GM23338 (cell line): ENCODE data around the gene EDARADD. TPM values are rescaled to one million over a fixed set of nuclear protein-coding genes. Genes with fewer than 3 reads are reported as not detected.

Experiments
- ATAC-seq: fragments of 200-7000 bp; cut with Tn5 transposase; 3 replicates; pipeline ENCODE4 v1.9.1; 2020
- DNase-seq: peaks from one replicate; pipeline ENCODE4 v3.0.0-alpha.2; 2015; ENCODE audit warnings: low spot score
- H2AFZ ChIP-seq: fragments of 200-600 bp; sonication (generic); 2 replicates; pipeline ENCODE4 v1.8.0; 2016; ENCODE audit warnings: antibody characterized with exemption, mild to moderate bottlenecking, moderate library complexity
- H3F3A ChIP-seq: fragments of 200-600 bp; sonication (generic); replicated peaks from 2 replicates; pipeline ENCODE4 v1.8.0; 2017; ENCODE audit warnings: antibody characterized with exemption, mixed run types, low read depth
- H3K27ac ChIP-seq: fragments of 200-600 bp; sonication (generic); 2 replicates; pipeline ENCODE4 v1.6.1; 2016; ENCODE audit warnings: low read depth
- H3K27me3 ChIP-seq: fragments of 200-600 bp; sonication (generic); 2 replicates; pipeline ENCODE4 v1.8.0; 2016; ENCODE audit warnings: mild to moderate bottlenecking, mixed run types, moderate library complexity; ENCODE audit not compliant: insufficient read depth
- H3K36me3 ChIP-seq: fragments of 200-600 bp; sonication (generic); 2 replicates; pipeline ENCODE4 v1.8.0; 2016; ENCODE audit warnings: mild to moderate bottlenecking; ENCODE audit not compliant: insufficient read depth
- H3K4me1 ChIP-seq: fragments of 200-600 bp; sonication (generic); 2 replicates; pipeline ENCODE4 v1.8.0; 2016; ENCODE audit warnings: mild to moderate bottlenecking, moderate library complexity; ENCODE audit not compliant: insufficient read depth
- H3K4me2 ChIP-seq: fragments of 200-600 bp; sonication (generic); 2 replicates; pipeline ENCODE4 v1.7.1; 2017; ENCODE audit warnings: mixed run types
- H3K4me3 ChIP-seq: fragments of 200-600 bp; sonication (generic); 2 replicates; pipeline ENCODE4 v1.6.1; 2016; ENCODE audit warnings: mixed run types
- H3K79me2 ChIP-seq: fragments of 200-600 bp; sonication (generic); replicated peaks from 2 replicates; pipeline ENCODE4 v1.8.0; 2017; ENCODE audit warnings: mild to moderate bottlenecking; ENCODE audit not compliant: insufficient read depth
- H3K9me2 ChIP-seq: fragments of 200-600 bp; sonication (generic); 2 replicates; pipeline ENCODE4 v1.8.0; 2017; ENCODE audit not compliant: insufficient read depth
- H4K20me1 ChIP-seq: fragments of 200-600 bp; sonication (generic); replicated peaks from 2 replicates; pipeline ENCODE4 v1.8.0; 2017; ENCODE audit warnings: mild to moderate bottlenecking; ENCODE audit not compliant: insufficient read depth
- H3K27ac Mint-ChIP-seq: 2 replicates; pipeline ENCODE4 v1.8.0; 2020; ENCODE audit warnings: inconsistent platforms, mild to moderate bottlenecking, moderate library complexity, mixed read lengths
- H3K27me3 Mint-ChIP-seq: 3 replicates; pipeline ENCODE4 v1.8.0; 2022; ENCODE audit warnings: low read depth, mild to moderate bottlenecking, moderate library complexity, mixed read lengths, inconsistent platforms; ENCODE audit not compliant: insufficient read depth, poor library complexity
- H3K36me3 Mint-ChIP-seq: 3 replicates; pipeline ENCODE4 v1.8.0; 2021; ENCODE audit warnings: low read depth, mild to moderate bottlenecking, inconsistent platforms, moderate library complexity, mixed read lengths
- H3K4me1 Mint-ChIP-seq: 3 replicates; pipeline ENCODE4 v1.8.0; 2020; ENCODE audit warnings: mild to moderate bottlenecking, inconsistent platforms, mixed read lengths
- H3K4me3 Mint-ChIP-seq: 3 replicates; pipeline ENCODE4 v1.8.0; 2021; ENCODE audit warnings: moderate library complexity, mild to moderate bottlenecking, inconsistent platforms, mixed read lengths
- H3K9me3 Mint-ChIP-seq: 3 replicates; pipeline ENCODE4 v1.8.0; 2020; ENCODE audit warnings: moderate library complexity, mild to moderate bottlenecking, inconsistent platforms, mixed read lengths
- CREB1 ChIP-seq: fragments of 250-450 bp; sonication (Bioruptor Pico); IDR thresholded peaks from 2 replicates; pipeline ENCODE4 v1.5.0; 2020; ENCODE audit warnings: low read depth, mild to moderate bottlenecking, moderate library complexity
- EZH2phosphoT487 ChIP-seq: fragments of 200-600 bp; sonication (generic); IDR thresholded peaks from one replicate; pipeline ENCODE4 v1.8.1; 2018; ENCODE audit warnings: antibody characterized with exemption; ENCODE audit not compliant: unreplicated experiment
- JUNB ChIP-seq: IDR thresholded peaks from one replicate; pipeline ENCODE4 v1.6.1; 2016; ENCODE audit warnings: antibody characterized with exemption; ENCODE audit not compliant: unreplicated experiment
- NANOG ChIP-seq: IDR thresholded peaks from 2 replicates; pipeline ENCODE4 v1.6.1; 2016; ENCODE audit warnings: antibody characterized with exemption, borderline replicate concordance
- STAT1 ChIP-seq: IDR thresholded peaks from one replicate; pipeline ENCODE4 v1.6.1; 2016; ENCODE audit warnings: antibody characterized with exemption; ENCODE audit not compliant: unreplicated experiment
- ZNF114 ChIP-seq: fragments of 250-450 bp; sonication (Bioruptor Pico); IDR thresholded peaks from 2 replicates; pipeline ENCODE4 v1.5.0; 2020; ENCODE audit warnings: mild to moderate bottlenecking, moderate library complexity
- ZNF331 ChIP-seq: fragments of 250-450 bp; sonication (Bioruptor Pico); IDR thresholded peaks from 2 replicates; pipeline ENCODE4 v1.5.0; 2020; ENCODE audit warnings: low read depth, mild to moderate bottlenecking, moderate library complexity
- polyA plus RNA-seq: library from polyadenylated mRNA; unstranded; fragments of >200 nt; fragmentation: Nextera tagmentation; extraction: Ambion mirVana; gene quantifications from 2 replicates; pipeline ENCODE4 v1.2.1, GENCODE V29; 2016
- total RNA-seq: library from RNA; depleted of rRNA; stranded (reverse); fragments of >200 nt; shearing (Covaris generic); gene quantifications from 2 replicates; pipeline ENCODE4 v1.2.3, GENCODE V29; 2014
- TF ChIP-seq, protein P1 (sequence below): IDR thresholded peaks from one replicate; pipeline ENCODE4 v1.6.1; 2018; ENCODE audit warnings: antibody characterized with exemption; ENCODE audit not compliant: unreplicated experiment
- TF ChIP-seq, protein P2 (sequence below): IDR thresholded peaks from 2 replicates; pipeline ENCODE4 v1.6.1; 2016; ENCODE audit warnings: antibody characterized with exemption
- TF ChIP-seq, protein P3 (sequence below): fragments of 250-450 bp; sonication (Bioruptor Pico); IDR thresholded peaks from 2 replicates; pipeline ENCODE4 v1.5.0; 2020; ENCODE audit warnings: mild to moderate bottlenecking, moderate library complexity
- TF ChIP-seq, protein P4 (sequence below), 2 experiments: fragments of 200-600 bp in 1 of 2; sonication (generic) in 1 of 2; conservative IDR thresholded peaks; 2 replicates each; pipeline versions ENCODE4 v1.5.1 to v1.6.1; 2016 to 2017; ENCODE audit warnings: antibody characterized with exemption in 2 of 2, low read depth in 2 of 2, mild to moderate bottlenecking in 2 of 2, moderate library complexity in 1 of 2

The EDARADD gene
- total and polyA plus RNA-seq, 2 experiments from 2014 or later = 3.7 to 4.4 TPM

DNA sequence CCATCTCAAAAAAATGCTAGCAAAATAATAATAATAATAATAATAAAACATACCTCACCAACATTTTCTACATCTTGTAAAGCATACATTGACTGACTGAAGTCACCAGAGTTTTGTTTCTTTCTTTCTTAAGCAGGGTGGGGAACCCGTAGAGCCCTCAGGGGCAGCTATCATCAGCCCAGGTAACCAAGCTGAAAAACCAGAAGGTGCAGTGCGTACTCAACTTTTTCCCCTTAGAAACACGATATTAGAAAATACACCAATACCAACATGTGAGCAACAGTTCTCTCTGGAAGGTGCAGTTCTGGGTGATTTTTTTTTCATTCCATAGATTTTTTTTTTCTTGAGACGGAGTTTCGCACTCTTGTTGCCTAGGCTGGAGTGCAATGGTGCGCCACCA lies 75.4 kb downstream of the EDARADD start (continued):
- TF ChIP-seq, protein P1, sequence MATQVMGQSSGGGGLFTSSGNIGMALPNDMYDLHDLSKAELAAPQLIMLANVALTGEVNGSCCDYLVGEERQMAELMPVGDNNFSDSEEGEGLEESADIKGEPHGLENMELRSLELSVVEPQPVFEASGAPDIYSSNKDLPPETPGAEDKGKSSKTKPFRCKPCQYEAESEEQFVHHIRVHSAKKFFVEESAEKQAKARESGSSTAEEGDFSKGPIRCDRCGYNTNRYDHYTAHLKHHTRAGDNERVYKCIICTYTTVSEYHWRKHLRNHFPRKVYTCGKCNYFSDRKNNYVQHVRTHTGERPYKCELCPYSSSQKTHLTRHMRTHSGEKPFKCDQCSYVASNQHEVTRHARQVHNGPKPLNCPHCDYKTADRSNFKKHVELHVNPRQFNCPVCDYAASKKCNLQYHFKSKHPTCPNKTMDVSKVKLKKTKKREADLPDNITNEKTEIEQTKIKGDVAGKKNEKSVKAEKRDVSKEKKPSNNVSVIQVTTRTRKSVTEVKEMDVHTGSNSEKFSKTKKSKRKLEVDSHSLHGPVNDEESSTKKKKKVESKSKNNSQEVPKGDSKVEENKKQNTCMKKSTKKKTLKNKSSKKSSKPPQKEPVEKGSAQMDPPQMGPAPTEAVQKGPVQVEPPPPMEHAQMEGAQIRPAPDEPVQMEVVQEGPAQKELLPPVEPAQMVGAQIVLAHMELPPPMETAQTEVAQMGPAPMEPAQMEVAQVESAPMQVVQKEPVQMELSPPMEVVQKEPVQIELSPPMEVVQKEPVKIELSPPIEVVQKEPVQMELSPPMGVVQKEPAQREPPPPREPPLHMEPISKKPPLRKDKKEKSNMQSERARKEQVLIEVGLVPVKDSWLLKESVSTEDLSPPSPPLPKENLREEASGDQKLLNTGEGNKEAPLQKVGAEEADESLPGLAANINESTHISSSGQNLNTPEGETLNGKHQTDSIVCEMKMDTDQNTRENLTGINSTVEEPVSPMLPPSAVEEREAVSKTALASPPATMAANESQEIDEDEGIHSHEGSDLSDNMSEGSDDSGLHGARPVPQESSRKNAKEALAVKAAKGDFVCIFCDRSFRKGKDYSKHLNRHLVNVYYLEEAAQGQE = no peak
- no peak for TF ChIP-seq EZH2phosphoT487
- no peak for TF ChIP-seq CREB1 (CRISPR knock-in tag)
- no peak for TF ChIP-seq STAT1
- TF ChIP-seq, protein P2, sequence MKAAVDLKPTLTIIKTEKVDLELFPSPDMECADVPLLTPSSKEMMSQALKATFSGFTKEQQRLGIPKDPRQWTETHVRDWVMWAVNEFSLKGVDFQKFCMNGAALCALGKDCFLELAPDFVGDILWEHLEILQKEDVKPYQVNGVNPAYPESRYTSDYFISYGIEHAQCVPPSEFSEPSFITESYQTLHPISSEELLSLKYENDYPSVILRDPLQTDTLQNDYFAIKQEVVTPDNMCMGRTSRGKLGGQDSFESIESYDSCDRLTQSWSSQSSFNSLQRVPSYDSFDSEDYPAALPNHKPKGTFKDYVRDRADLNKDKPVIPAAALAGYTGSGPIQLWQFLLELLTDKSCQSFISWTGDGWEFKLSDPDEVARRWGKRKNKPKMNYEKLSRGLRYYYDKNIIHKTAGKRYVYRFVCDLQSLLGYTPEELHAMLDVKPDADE = no peak

DNA sequence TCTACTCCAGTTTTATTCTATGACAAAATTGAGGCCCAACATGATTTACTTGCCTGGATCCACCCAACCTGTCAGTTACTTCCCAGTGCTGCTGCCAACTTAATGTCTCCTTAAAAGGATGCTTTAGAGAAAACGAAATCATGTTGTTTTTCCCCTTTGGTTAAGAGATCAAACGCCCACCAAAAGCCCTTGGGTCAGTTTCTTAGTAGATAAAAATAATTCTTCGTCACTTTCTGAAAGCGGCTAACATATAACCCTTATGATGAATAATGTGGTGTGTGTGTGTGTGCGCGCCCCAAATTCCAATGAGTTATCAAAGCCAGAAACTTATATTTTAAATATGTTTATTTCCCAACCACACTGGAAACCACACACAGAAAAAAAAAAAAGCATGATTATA lies 77.0 kb downstream of the EDARADD start:
- H3K4me3 Mint-ChIP-seq = no peak overlapping the region
- H3K36me3 Mint-ChIP-seq = no peaks in the 10 kb centered on the region; the same call in 2 of the 3 replicates
- no peak overlapping the region for H3K4me3 ChIP-seq
- H3K9me2 ChIP-seq = no peaks in the 10 kb centered on the region
- H3K27me3 ChIP-seq = no peaks in the 10 kb centered on the region
- no peaks in the 10 kb centered on the region for H3K36me3 ChIP-seq
- peaks cover 30% of the 10 kb centered on the region for H3K4me1 Mint-ChIP-seq
- no peak overlapping the region for H2AFZ ChIP-seq
- no peak for DNase-seq
- H3K27ac ChIP-seq = no peak overlapping the region
- no peak for ATAC-seq
- H3K27me3 Mint-ChIP-seq = peaks cover 1% of the 10 kb centered on the region
- H3K4me1 ChIP-seq = peaks cover 6% of the 10 kb centered on the region; the same call in 1 of the 2 replicates
- H3K79me2 ChIP-seq = no peaks in the 10 kb centered on the region
- no peak overlapping the region for H3K27ac Mint-ChIP-seq
- TF ChIP-seq, protein P2 = no peak
- no peak for TF ChIP-seq ZNF331 (CRISPR knock-in tag)
- TF ChIP-seq, protein P3, sequence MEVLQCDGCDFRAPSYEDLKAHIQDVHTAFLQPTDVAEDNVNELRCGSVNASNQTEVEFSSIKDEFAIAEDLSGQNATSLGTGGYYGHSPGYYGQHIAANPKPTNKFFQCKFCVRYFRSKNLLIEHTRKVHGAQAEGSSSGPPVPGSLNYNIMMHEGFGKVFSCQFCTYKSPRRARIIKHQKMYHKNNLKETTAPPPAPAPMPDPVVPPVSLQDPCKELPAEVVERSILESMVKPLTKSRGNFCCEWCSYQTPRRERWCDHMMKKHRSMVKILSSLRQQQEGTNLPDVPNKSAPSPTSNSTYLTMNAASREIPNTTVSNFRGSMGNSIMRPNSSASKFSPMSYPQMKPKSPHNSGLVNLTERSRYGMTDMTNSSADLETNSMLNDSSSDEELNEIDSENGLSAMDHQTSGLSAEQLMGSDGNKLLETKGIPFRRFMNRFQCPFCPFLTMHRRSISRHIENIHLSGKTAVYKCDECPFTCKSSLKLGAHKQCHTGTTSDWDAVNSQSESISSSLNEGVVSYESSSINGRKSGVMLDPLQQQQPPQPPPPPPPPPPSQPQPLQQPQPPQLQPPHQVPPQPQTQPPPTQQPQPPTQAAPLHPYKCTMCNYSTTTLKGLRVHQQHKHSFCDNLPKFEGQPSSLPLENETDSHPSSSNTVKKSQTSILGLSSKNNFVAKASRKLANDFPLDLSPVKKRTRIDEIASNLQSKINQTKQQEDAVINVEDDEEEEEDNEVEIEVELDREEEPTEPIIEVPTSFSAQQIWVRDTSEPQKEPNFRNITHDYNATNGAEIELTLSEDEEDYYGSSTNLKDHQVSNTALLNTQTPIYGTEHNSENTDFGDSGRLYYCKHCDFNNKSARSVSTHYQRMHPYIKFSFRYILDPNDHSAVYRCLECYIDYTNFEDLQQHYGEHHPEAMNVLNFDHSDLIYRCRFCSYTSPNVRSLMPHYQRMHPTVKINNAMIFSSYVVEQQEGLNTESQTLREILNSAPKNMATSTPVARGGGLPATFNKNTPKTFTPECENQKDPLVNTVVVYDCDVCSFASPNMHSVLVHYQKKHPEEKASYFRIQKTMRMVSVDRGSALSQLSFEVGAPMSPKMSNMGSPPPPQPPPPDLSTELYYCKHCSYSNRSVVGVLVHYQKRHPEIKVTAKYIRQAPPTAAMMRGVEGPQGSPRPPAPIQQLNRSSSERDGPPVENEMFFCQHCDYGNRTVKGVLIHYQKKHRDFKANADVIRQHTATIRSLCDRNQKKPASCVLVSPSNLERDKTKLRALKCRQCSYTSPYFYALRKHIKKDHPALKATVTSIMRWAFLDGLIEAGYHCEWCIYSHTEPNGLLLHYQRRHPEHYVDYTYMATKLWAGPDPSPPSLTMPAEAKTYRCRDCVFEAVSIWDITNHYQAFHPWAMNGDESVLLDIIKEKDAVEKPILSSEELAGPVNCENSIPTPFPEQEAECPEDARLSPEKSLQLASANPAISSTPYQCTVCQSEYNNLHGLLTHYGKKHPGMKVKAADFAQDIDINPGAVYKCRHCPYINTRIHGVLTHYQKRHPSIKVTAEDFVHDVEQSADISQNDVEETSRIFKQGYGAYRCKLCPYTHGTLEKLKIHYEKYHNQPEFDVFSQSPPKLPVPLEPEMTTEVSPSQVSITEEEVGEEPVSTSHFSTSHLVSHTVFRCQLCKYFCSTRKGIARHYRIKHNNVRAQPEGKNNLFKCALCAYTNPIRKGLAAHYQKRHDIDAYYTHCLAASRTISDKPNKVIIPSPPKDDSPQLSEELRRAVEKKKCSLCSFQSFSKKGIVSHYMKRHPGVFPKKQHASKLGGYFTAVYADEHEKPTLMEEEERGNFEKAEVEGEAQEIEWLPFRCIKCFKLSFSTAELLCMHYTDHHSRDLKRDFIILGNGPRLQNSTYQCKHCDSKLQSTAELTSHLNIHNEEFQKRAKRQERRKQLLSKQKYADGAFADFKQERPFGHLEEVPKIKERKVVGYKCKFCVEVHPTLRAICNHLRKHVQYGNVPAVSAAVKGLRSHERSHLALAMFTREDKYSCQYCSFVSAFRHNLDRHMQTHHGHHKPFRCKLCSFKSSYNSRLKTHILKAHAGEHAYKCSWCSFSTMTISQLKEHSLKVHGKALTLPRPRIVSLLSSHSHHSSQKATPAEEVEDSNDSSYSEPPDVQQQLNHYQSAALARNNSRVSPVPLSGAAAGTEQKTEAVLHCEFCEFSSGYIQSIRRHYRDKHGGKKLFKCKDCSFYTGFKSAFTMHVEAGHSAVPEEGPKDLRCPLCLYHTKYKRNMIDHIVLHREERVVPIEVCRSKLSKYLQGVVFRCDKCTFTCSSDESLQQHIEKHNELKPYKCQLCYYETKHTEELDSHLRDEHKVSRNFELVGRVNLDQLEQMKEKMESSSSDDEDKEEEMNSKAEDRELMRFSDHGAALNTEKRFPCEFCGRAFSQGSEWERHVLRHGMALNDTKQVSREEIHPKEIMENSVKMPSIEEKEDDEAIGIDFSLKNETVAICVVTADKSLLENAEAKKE (CRISPR knock-in tag) = no peak
- no peak for TF ChIP-seq NANOG
- no peak for TF ChIP-seq JUNB
- TF ChIP-seq EZH2phosphoT487 = no peak
- no peak for TF ChIP-seq ZNF114 (CRISPR knock-in tag)
- no peak for TF ChIP-seq CREB1 (CRISPR knock-in tag)
- TF ChIP-seq, protein P4, sequence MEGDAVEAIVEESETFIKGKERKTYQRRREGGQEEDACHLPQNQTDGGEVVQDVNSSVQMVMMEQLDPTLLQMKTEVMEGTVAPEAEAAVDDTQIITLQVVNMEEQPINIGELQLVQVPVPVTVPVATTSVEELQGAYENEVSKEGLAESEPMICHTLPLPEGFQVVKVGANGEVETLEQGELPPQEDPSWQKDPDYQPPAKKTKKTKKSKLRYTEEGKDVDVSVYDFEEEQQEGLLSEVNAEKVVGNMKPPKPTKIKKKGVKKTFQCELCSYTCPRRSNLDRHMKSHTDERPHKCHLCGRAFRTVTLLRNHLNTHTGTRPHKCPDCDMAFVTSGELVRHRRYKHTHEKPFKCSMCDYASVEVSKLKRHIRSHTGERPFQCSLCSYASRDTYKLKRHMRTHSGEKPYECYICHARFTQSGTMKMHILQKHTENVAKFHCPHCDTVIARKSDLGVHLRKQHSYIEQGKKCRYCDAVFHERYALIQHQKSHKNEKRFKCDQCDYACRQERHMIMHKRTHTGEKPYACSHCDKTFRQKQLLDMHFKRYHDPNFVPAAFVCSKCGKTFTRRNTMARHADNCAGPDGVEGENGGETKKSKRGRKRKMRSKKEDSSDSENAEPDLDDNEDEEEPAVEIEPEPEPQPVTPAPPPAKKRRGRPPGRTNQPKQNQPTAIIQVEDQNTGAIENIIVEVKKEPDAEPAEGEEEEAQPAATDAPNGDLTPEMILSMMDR (conservative IDR thresholded peaks at IDR 0.05; ENCODE audit: low read depth in 2 of 2) = no peak
- 0 out of 2 replicates have a peak, but pooled peaks cover 3% of the 10 kb centered on the region for H4K20me1 ChIP-seq
- H3K4me2 ChIP-seq = no peak overlapping the region
- no peaks in the 10 kb centered on the region for H3F3A ChIP-seq
- H3K9me3 Mint-ChIP-seq = no peaks in the 10 kb centered on the region
